OCI-M1 (cell line): ENCODE measurements around the gene UBXN2A.

Experiments used
- DNase-seq: peaks from one replicate; lab custom pipeline; 2025; lab: John Stamatoyannopoulos, UW

Gene UBXN2A

GRCh38 chr2:23939987-23940717 is at the start of gene UBXN2A:
Gene UBXN2A (plus strand): TSS chr2:23940463. CDS start chr2:23958315, 17,852 bp downstream.
- DNase-seq = peak; percentile 90

GRCh38 chr2:23900133-23900532 is 40.1 kb upstream of the UBXN2A start:
- no peak for DNase-seq

GRCh38 chr2:23900541-23901322 is 39.5 kb upstream of the UBXN2A start:
- no peak for DNase-seq

- DNase-seq = peak; percentile 19
These were observed 38.1 kb upstream of the UBXN2A start for GRCh38 chr2:23901966-23902846.

GRCh38 chr2:23903034-23903433 is 37.2 kb upstream of the UBXN2A start:
- no peak for DNase-seq

- DNase-seq = no peak
These were observed 36.0 kb upstream of the UBXN2A start for GRCh38 chr2:23904215-23904614.

GRCh38 chr2:23904692-23905091 is 35.6 kb upstream of the UBXN2A start:
- no peak for DNase-seq

GRCh38 chr2:23905155-23905554 is 35.1 kb upstream of the UBXN2A start:
- DNase-seq = peak; percentile 28

- DNase-seq = no peak
These were observed 28.2 kb upstream of the UBXN2A start for GRCh38 chr2:23912054-23912453.

GRCh38 chr2:23915327-23915726 is 24.9 kb upstream of the UBXN2A start:
- DNase-seq = no peak

- peak; percentile 16 for DNase-seq
These were observed 23.4 kb upstream of the UBXN2A start for GRCh38 chr2:23916727-23917405.

- no peak for DNase-seq
These were observed 21.3 kb upstream of the UBXN2A start for GRCh38 chr2:23918837-23919489.

- peak; percentile 30 for DNase-seq
These were observed 15.5 kb upstream of the UBXN2A start for GRCh38 chr2:23924589-23925359.

GRCh38 chr2:23925702-23926289 is 14.5 kb upstream of the UBXN2A start:
- DNase-seq = peak; percentile 85

- peak; percentile 70 for DNase-seq
These were observed 13.9 kb upstream of the UBXN2A start for GRCh38 chr2:23926290-23926749.

- DNase-seq = peak; percentile 98
These were observed 13.3 kb upstream of the UBXN2A start, which contains the start of gene ATAD2B for GRCh38 chr2:23926750-23927571. Gene ATAD2B (minus strand): TSS chr2:23927123. CDS start chr2:23926770, 353 bp downstream.

GRCh38 chr2:23934259-23934658 is 6.0 kb upstream of the UBXN2A start:
- DNase-seq = no peak

GRCh38 chr2:23940718-23941620 is 706 bp downstream of the UBXN2A start:
- peak; percentile 59 for DNase-seq
